DMS 273 (cell line): ENCODE results near the gene ZFPM1.

Experiments used
- DNase-seq: peaks from one replicate; lab custom pipeline; 2025; ENCODE audit not compliant: unreplicated experiment; lab: John Stamatoyannopoulos, UW

ZFPM1 gene

GRCh38 chr16:88556294-88556988 is 103.4 kb downstream of the ZFPM1 start:
- DNase-seq = no peak

DNA sequence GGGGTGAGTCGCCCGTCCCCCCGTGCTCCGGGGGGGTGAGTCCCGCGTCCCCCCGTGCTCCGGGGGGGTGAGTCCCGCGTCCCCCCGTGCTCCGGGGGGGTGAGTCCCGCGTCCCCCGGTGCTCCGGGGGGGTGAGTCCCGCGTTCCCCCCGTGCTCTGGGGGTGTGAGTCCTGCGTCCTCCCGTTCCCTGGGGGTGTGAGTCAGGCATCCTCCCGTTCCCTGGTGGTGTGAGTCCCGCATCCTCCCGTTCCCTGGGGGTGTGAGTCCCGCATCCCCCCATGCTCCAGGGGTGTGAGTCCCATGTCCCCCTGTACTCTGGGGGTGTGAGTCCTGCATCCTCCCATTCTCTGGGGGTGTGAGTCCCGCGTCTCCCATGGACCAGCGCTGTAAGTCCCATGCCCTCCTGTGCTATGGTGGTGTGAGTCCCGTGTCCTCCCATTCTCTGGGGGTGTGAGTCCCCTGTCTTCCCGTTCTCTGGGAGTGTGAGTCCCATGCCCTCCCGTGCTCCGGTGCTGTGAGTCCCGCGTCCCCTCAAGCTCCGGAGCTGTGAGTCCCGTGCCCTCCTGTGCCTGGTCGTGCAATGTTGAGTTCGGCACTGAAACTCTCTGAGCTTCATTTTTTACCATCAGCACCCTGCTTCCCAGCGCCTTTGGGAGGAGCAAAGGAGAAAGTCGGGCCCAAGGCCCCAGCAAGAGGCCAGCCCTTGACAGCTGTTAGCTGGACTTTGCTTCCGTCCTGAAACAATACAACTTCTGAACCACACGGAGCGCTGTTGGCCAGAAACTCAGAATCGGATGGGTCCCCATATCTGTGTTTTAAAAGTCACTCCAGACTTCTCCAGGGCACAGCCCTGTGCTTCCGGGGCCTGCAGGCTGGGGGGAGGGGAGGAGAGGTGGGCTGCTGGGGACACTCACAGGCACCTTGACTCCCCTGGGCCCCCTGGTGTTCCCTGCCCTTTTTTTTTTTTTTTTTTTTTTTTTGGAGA is 105.7 kb downstream of the ZFPM1 start:
- peak; percentile 94 for DNase-seq

GRCh38 chr16:88560714-88561484 is 107.8 kb downstream of the ZFPM1 start:
- peak; percentile 33 for DNase-seq

GRCh38 chr16:88561485-88562359 is 108.6 kb downstream of the ZFPM1 start:
- DNase-seq = peak; percentile 62

- DNase-seq = no peak
These were observed 113.1 kb downstream of the ZFPM1 start for GRCh38 chr16:88566158-88566557.

DNA sequence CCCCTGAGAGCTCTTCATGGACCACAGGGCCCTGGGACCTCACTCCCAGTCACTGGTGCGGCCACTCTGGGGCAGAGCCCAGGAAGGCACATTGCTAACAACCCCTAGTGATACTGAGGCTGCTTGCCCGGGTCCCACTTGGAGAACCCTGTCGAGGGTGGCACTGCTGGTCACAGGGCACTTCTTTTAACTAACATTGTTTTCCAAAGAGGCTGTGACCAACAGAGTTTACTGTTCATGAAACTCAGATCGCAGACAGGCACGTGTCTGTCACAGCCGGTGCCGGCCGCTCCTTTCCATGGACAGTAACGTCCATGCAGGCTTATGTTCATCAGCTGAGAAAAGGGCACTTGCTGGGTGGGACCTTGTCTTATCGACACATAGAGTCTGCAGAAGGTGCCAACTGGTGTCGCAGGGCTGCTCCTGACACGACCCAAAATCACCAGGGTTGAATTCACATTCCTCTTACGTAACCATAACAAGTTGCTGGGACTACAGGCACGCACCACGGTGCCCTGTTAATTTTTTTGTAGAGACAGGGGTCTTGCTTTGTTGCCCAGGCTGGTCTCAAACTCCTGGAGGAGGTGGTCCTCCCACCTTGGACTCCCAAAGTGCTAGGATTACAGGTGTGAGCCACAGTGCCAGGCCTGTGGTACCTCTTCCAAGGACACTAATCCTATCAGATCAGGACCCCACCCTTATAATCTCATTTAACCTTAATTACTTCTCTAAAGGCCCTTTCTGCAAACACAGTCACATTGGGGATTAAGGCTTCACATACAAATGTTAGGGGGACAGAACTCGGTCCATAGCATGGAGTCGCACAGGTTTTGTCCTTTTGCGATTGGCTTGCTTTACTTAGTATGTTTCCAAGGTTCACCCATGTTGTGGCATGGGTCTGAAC is 115.9 kb downstream of the ZFPM1 start:
- DNase-seq = no peak

- DNase-seq = no peak
These were observed 116.5 kb downstream of the ZFPM1 start for GRCh38 chr16:88569614-88569984.

GRCh38 chr16:88569985-88570690 is 117.1 kb downstream of the ZFPM1 start, which contains the start of gene ZC3H18:
ZC3H18 (plus strand) TSS chr16:88570403; CDS start chr16:88577124, 6,721 bp downstream.
- peak; percentile 99 for DNase-seq

- peak; percentile 63 for DNase-seq
These were observed 117.6 kb downstream of the ZFPM1 start for GRCh38 chr16:88570691-88571092.

GRCh38 chr16:88575251-88575650 is 122.2 kb downstream of the ZFPM1 start:
- no peak for DNase-seq

DNA sequence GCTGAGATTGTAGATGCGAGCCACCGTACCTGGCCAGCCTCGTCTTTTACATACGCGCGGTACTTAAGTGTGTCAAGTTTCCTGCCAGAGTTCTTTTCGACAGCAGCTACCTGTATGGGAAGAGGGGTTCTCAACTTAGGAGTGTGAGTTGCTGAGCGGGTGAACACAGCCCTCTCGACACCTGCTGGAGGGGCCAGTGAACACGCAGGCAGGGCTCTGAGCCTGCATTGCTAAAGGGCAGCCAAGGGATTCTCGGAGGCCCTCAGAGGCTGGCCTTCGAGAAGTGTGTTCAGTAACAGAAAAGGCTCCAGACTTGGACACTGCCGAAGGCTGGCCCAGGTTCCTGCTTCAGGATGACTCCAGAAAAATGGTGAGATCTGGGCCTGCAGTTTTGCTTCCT is 123.2 kb downstream of the ZFPM1 start:
- no peak for DNase-seq

- no peak for DNase-seq
These were observed 124.1 kb downstream of the ZFPM1 start for GRCh38 chr16:88577166-88577565.

GRCh38 chr16:88578446-88579313 is 125.6 kb downstream of the ZFPM1 start:
- DNase-seq = no peak

DNA sequence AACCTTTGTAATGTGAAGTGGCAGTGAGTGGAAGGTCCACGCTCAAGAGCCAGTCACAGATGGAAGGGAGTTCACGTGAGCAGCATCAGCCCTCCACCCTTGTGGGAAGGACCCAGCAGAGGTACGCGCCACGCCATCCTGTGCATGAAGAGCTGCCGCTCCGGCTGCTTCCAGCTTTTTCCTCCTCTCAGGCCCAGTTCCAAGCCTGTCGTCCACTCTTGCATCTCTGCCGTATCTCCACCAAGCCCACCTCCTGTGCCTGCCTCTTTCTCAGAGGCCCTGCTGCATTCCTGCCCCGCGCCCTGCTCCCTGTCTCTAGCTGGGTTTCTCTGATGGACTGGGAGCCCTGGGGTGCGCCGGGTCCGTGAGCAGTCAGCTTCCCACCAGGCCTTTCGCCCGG is 127.3 kb downstream of the ZFPM1 start:
- no peak for DNase-seq

GRCh38 chr16:88581033-88581432 is 128.0 kb downstream of the ZFPM1 start:
- DNase-seq = no peak

GRCh38 chr16:88582912-88583575 is 130.0 kb downstream of the ZFPM1 start:
- DNase-seq = no peak

- no peak for DNase-seq
These were observed 131.6 kb downstream of the ZFPM1 start for GRCh38 chr16:88584676-88585075.
